RWPE1 (cell line): ENCODE measurements around the gene ACAD11.

Experiments
- CTCF ChIA-PET: fragments of 350-600 bp; sonication (Branson Sonifier 250); formaldehyde crosslinking; extraction: SDS; loops from one replicate; lab custom pipeline; 2021; lab: Yijun Ruan, JAX
- POLR2A ChIA-PET: fragments of 400-600 bp; formaldehyde crosslinking; extraction: SDS; loops from one replicate; lab custom pipeline; 2020; ENCODE audit warnings: antibody characterized with exemption; ENCODE audit not compliant: low non-redundant PET; lab: Yijun Ruan, JAX
- DNase-seq: peaks from one replicate; pipeline ENCODE4 v3.0.0; 2012; ENCODE audit warnings: low spot score
- H3K27ac ChIP-seq: fragments of 450-650 bp; 2 replicates; pipeline ENCODE4 v1.5.1; 2017
- TF ChIP-seq, protein P1 (sequence below): fragments of 450-650 bp; conservative IDR thresholded peaks from 2 replicates; pipeline ENCODE4 v1.5.1; 2017; ENCODE audit warnings: low read depth, mild to moderate bottlenecking

Gene ACAD11

DNA sequence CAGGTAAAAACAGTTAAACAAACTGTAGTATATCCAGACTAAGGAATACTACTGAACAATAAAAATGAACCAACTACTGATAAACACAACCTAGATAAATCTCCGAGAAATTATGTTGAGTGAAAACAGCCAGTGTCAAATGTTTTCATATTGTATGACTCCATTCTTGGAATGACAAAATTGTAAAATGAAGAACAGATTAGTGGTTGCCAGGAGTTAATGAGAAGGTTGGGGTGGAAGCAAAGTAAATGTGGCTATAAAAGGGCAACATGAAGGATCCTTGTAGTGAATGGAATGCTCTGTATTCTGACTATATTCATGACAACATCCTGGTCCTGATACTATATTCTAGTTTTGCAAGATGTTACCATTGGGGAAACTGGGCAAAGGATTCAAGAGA lies 90.0 kb downstream of the ACAD11 start:
- no peak for DNase-seq
- H3K27ac ChIP-seq = no peak overlapping the region
- CTCF ChIA-PET = no interaction called here
- POLR2A ChIA-PET = no interaction called here
- TF ChIP-seq, protein P1, sequence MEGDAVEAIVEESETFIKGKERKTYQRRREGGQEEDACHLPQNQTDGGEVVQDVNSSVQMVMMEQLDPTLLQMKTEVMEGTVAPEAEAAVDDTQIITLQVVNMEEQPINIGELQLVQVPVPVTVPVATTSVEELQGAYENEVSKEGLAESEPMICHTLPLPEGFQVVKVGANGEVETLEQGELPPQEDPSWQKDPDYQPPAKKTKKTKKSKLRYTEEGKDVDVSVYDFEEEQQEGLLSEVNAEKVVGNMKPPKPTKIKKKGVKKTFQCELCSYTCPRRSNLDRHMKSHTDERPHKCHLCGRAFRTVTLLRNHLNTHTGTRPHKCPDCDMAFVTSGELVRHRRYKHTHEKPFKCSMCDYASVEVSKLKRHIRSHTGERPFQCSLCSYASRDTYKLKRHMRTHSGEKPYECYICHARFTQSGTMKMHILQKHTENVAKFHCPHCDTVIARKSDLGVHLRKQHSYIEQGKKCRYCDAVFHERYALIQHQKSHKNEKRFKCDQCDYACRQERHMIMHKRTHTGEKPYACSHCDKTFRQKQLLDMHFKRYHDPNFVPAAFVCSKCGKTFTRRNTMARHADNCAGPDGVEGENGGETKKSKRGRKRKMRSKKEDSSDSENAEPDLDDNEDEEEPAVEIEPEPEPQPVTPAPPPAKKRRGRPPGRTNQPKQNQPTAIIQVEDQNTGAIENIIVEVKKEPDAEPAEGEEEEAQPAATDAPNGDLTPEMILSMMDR = no peak

- no peak overlapping the region for H3K27ac ChIP-seq
- ChIA-PET POLR2A (no interaction called here), CTCF (no interaction called here)
- TF ChIP-seq, protein P1 = no peak
- no peak for DNase-seq
Measured at GRCh38 chr3:132569153-132569552, 90.5 kb downstream of the ACAD11 start.

- DNase-seq = no peak
- TF ChIP-seq, protein P1 = no peak
- no peak overlapping the region for H3K27ac ChIP-seq
- CTCF ChIA-PET = interaction anchor here (0.6 kb wide), 1 partner anchor 15 kb away, joined by 3 read pairs; no protein-coding TSS in a partner anchor
- POLR2A ChIA-PET = no interaction called here
Measured at GRCh38 chr3:132568422-132568821, 91.2 kb downstream of the ACAD11 start.

GRCh38 chr3:132564070-132564465 lies 95.5 kb downstream of the ACAD11 start:
- TF ChIP-seq, protein P1 = no peak
- CTCF ChIA-PET = no interaction called here

DNA sequence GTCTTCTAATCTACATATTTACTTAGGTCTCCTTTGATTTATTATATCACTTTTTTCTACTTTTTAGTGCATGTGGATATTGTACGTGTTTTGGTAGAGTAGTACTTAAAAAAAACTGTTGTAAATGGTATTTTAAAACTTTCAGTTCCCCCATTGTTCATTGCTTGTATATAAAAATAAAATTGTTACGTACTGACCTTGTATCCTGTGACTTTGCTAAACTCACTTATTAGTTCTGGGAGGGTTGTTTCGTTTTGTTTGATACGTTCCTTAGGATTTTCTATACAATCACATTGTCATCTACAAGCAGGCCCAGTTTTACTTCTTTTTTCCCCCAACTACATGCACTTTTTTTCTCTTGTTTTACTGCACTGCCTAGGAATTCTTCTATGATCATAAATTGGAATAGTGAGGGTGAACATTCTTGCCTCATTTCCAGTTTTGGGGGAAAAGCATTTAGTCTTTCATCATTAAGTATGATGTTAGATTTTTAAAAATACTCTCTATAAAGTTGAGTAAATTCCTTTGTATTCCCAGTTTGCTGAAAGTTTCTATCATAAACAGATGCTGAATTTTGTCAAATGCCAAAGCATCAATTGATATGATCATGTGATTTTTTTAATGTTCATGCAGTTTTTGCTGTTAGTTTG lies 96.1 kb downstream of the ACAD11 start:
- ChIA-PET CTCF (no interaction called here), POLR2A (no interaction called here)
- TF ChIP-seq, protein P1 = no peak
- no peak overlapping the region for H3K27ac ChIP-seq
- no peak for DNase-seq

More at GRCh38 chr3:132564070-132564465, 95.5 kb downstream of the ACAD11 start:
- no peak overlapping the region for H3K27ac ChIP-seq
- POLR2A ChIA-PET = no interaction called here
- DNase-seq = no peak

DNA sequence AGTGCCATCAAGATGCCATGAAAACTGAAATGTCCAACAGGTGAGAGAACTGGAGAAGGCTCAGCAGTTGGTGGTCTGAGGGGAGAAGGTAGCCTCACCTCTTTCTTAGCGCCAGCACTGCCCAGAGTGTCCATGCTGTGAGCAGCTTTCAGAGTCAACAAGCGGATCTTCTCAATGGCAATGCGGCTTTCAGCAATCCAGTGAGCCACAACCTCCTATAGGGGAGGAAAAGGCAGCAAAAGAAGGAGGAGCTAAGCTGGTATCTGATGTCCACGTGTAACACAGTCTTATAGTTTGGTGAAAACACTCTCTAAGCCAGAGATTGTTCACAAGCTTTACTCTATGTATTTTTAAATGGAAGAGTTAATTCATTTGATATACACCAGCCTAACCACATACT lies 98.6 kb downstream of the ACAD11 start:
- CTCF ChIA-PET = no interaction called here
- POLR2A ChIA-PET = no interaction called here
- TF ChIP-seq, protein P1 = no peak
- no peak overlapping the region for H3K27ac ChIP-seq
- no peak for DNase-seq
